ENCODE results near the gene CENPP. TPM values are rescaled to one million over a fixed set of nuclear protein-coding genes. Genes with fewer than 3 reads are reported as not detected.

Gene CENPP
- total RNA-seq, 1 experiment from 2014 or later: 14.3 TPM

DNA sequence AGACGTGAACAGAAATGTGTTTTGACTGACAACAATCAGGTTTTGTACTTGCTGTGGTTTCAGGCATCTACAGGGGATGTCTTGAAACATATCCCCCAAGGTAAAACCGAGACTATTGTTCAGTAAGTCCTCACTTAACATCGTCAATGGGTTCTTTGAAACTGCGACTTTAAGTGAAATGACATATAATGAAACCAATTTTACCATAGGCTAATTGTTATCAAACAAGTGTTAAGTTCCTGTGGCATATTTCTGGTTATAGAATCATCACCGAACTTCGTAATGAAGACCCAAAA lies 114.9 kb downstream of the CENPP start:
- ATAC-seq (no peak), DNase-seq (ENCODE audit: low spot score) (no peak)
- TF ChIP-seq PRRX2 (CRISPR knock-in tag; IDR thresholded peaks at IDR 0.05): no peak
- no peak for TF ChIP-seq NR2C2 (CRISPR knock-in tag; IDR thresholded peaks at IDR 0.05)
- no peak for TF ChIP-seq SMAD4 (CRISPR knock-in tag; IDR thresholded peaks at IDR 0.05)
- TF ChIP-seq MXD4 (CRISPR knock-in tag; IDR thresholded peaks at IDR 0.05; ENCODE audit: borderline replicate concordance): no peak
- TF ChIP-seq ETV6 (CRISPR knock-in tag; IDR thresholded peaks at IDR 0.05): no peak
- no peak for TF ChIP-seq SP1 (CRISPR knock-in tag; conservative IDR thresholded peaks at IDR 0.05)
- TF ChIP-seq, protein P1, sequence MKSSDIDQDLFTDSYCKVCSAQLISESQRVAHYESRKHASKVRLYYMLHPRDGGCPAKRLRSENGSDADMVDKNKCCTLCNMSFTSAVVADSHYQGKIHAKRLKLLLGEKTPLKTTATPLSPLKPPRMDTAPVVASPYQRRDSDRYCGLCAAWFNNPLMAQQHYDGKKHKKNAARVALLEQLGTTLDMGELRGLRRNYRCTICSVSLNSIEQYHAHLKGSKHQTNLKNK (CRISPR knock-in tag; IDR thresholded peaks at IDR 0.05): no peak
- no peaks in the 10 kb centered on the region for H3K36me3 Mint-ChIP-seq
- peaks cover 10% of the 10 kb centered on the region for H3K9me3 Mint-ChIP-seq
- CTCF ChIA-PET: no interaction called here
- H3K4me3 Mint-ChIP-seq: no peak overlapping the region
- H3K27ac Mint-ChIP-seq: no peak overlapping the region
- no peaks in the 10 kb centered on the region for H3K4me1 Mint-ChIP-seq
- H3K27me3 Mint-ChIP-seq (ENCODE audit: low read depth): no peaks in the 10 kb centered on the region
- POLR2A ChIA-PET: no interaction called here

DNA sequence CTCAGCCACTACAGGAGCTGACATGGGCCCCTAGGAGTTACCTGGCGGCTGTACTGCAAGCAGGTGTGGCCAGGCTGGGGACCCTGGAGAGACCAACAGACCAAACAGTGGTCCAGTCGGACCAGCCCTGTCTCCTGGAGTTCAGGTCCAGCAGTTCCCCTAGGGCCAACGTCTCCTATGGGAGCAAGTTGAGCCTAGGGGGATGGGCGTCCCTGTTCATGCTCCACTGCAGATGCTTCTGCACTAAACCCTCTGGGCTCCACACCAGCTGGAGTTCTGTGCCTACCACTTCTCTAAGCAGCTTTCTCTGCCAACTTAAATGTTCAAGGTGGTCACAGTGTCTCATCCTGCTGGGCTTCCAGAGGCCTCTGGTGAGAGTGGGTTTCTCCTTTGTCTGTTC lies 119.1 kb downstream of the CENPP start:
- peaks cover 8% of the 10 kb centered on the region for H3K4me1 Mint-ChIP-seq
- peaks cover 8% of the 10 kb centered on the region for H3K9me3 Mint-ChIP-seq
- ChIA-PET CTCF (interaction anchor here (1.3 kb wide), 1 partner anchor 116 kb away, joined by 3 read pairs; no protein-coding TSS in a partner anchor), POLR2A (no interaction called here)
- H3K4me3 Mint-ChIP-seq: no peak overlapping the region
- ATAC-seq: no peak
- DNase-seq (ENCODE audit: low spot score): no peak
- H3K27ac Mint-ChIP-seq: no peak overlapping the region
- TF ChIP-seq GRHL2 (CRISPR knock-in tag; IDR thresholded peaks at IDR 0.05; ENCODE audit: insufficient replicate concordance, severe bottlenecking): no peak
- TF ChIP-seq ZNF121 (CRISPR knock-in tag; IDR thresholded peaks at IDR 0.05): no peak
- no peak for TF ChIP-seq PRRX2 (CRISPR knock-in tag; IDR thresholded peaks at IDR 0.05)
- TF ChIP-seq, protein P2, sequence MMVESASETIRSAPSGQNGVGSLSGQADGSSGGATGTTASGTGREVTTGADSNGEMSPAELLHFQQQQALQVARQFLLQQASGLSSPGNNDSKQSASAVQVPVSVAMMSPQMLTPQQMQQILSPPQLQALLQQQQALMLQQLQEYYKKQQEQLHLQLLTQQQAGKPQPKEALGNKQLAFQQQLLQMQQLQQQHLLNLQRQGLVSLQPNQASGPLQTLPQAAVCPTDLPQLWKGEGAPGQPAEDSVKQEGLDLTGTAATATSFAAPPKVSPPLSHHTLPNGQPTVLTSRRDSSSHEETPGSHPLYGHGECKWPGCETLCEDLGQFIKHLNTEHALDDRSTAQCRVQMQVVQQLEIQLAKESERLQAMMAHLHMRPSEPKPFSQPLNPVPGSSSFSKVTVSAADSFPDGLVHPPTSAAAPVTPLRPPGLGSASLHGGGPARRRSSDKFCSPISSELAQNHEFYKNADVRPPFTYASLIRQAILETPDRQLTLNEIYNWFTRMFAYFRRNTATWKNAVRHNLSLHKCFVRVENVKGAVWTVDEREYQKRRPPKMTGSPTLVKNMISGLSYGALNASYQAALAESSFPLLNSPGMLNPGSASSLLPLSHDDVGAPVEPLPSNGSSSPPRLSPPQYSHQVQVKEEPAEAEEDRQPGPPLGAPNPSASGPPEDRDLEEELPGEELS (CRISPR knock-in tag; IDR thresholded peaks at IDR 0.05): no peak
- TF ChIP-seq, protein P3, sequence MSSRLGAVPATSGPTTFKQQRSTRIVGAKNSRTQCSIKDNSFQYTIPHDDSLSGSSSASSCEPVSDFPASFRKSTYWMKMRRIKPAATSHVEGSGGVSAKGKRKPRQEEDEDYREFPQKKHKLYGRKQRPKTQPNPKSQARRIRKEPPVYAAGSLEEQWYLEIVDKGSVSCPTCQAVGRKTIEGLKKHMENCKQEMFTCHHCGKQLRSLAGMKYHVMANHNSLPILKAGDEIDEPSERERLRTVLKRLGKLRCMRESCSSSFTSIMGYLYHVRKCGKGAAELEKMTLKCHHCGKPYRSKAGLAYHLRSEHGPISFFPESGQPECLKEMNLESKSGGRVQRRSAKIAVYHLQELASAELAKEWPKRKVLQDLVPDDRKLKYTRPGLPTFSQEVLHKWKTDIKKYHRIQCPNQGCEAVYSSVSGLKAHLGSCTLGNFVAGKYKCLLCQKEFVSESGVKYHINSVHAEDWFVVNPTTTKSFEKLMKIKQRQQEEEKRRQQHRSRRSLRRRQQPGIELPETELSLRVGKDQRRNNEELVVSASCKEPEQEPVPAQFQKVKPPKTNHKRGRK (CRISPR knock-in tag; IDR thresholded peaks at IDR 0.05; ENCODE audit: borderline replicate concordance): no peak
- TF ChIP-seq TEAD4 (CRISPR knock-in tag; IDR thresholded peaks at IDR 0.05): no peak
- TF ChIP-seq, protein P4, sequence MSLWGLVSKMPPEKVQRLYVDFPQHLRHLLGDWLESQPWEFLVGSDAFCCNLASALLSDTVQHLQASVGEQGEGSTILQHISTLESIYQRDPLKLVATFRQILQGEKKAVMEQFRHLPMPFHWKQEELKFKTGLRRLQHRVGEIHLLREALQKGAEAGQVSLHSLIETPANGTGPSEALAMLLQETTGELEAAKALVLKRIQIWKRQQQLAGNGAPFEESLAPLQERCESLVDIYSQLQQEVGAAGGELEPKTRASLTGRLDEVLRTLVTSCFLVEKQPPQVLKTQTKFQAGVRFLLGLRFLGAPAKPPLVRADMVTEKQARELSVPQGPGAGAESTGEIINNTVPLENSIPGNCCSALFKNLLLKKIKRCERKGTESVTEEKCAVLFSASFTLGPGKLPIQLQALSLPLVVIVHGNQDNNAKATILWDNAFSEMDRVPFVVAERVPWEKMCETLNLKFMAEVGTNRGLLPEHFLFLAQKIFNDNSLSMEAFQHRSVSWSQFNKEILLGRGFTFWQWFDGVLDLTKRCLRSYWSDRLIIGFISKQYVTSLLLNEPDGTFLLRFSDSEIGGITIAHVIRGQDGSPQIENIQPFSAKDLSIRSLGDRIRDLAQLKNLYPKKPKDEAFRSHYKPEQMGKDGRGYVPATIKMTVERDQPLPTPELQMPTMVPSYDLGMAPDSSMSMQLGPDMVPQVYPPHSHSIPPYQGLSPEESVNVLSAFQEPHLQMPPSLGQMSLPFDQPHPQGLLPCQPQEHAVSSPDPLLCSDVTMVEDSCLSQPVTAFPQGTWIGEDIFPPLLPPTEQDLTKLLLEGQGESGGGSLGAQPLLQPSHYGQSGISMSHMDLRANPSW (CRISPR knock-in tag; conservative IDR thresholded peaks at IDR 0.05; ENCODE audit: low read depth): no peak
- TF ChIP-seq SMAD4 (CRISPR knock-in tag; IDR thresholded peaks at IDR 0.05): no peak
- TF ChIP-seq, protein P5, sequence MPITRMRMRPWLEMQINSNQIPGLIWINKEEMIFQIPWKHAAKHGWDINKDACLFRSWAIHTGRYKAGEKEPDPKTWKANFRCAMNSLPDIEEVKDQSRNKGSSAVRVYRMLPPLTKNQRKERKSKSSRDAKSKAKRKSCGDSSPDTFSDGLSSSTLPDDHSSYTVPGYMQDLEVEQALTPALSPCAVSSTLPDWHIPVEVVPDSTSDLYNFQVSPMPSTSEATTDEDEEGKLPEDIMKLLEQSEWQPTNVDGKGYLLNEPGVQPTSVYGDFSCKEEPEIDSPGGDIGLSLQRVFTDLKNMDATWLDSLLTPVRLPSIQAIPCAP (CRISPR knock-in tag; IDR thresholded peaks at IDR 0.05): no peak
- TF ChIP-seq RELA (CRISPR knock-in tag; IDR thresholded peaks at IDR 0.05; ENCODE audit: borderline replicate concordance): no peak
- TF ChIP-seq, protein P6, sequence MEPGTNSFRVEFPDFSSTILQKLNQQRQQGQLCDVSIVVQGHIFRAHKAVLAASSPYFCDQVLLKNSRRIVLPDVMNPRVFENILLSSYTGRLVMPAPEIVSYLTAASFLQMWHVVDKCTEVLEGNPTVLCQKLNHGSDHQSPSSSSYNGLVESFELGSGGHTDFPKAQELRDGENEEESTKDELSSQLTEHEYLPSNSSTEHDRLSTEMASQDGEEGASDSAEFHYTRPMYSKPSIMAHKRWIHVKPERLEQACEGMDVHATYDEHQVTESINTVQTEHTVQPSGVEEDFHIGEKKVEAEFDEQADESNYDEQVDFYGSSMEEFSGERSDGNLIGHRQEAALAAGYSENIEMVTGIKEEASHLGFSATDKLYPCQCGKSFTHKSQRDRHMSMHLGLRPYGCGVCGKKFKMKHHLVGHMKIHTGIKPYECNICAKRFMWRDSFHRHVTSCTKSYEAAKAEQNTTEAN (CRISPR knock-in tag; IDR thresholded peaks at IDR 0.05): no peak
- TF ChIP-seq KAT7 (CRISPR knock-in tag; IDR thresholded peaks at IDR 0.05; ENCODE audit: borderline replicate concordance): no peak
- TF ChIP-seq, protein P7, sequence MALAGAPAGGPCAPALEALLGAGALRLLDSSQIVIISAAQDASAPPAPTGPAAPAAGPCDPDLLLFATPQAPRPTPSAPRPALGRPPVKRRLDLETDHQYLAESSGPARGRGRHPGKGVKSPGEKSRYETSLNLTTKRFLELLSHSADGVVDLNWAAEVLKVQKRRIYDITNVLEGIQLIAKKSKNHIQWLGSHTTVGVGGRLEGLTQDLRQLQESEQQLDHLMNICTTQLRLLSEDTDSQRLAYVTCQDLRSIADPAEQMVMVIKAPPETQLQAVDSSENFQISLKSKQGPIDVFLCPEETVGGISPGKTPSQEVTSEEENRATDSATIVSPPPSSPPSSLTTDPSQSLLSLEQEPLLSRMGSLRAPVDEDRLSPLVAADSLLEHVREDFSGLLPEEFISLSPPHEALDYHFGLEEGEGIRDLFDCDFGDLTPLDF (CRISPR knock-in tag; IDR thresholded peaks at IDR 0.05): no peak
- TF ChIP-seq NFATC4 (CRISPR knock-in tag; IDR thresholded peaks at IDR 0.05): no peak
- H3K36me3 Mint-ChIP-seq: no peaks in the 10 kb centered on the region
- H3K27me3 Mint-ChIP-seq (ENCODE audit: low read depth): no peaks in the 10 kb centered on the region; the same call in 1 of the 2 replicates
